A673 (cell line): ENCODE results near the gene DNAJC30. TPM values are rescaled to one million over a fixed set of nuclear protein-coding genes. Genes with fewer than 3 reads are reported as not detected.

Source experiments
- BruUV-seq: library from RNA; stranded (reverse); fragments of 400-500 nt; replicated peaks from 2 replicates; lab custom pipeline; 2021; lab: Mats Ljungman, UMichigan
- CTCF ChIA-PET: fragments of 300-600 bp; sonication (Branson Sonifier 250); formaldehyde crosslinking; loops from one replicate; lab custom pipeline; 2022; ENCODE audit warnings: antibody characterized with exemption; lab: Charles Lee
- POLR2A ChIA-PET: fragments of 300-600 bp; sonication (Branson Sonifier 250); formaldehyde crosslinking; loops from one replicate; lab custom pipeline; 2022; ENCODE audit warnings: antibody characterized with exemption; ENCODE audit not compliant: low non-redundant PET; lab: Charles Lee
- DNase-seq: peaks from one replicate; pipeline ENCODE4 v3.0.0-alpha.2; 2015; ENCODE audit warnings: low spot score
- H3K27ac ChIP-seq: fragments of 200-600 bp; sonication (generic); 2 replicates; pipeline ENCODE4 v1.5.1; 2016; ENCODE audit warnings: mixed run types, low read depth, mild to moderate bottlenecking, mixed read lengths, antibody characterized with exemption, low read length; ENCODE audit not compliant: poor library complexity, severe bottlenecking
- H3K27me3 ChIP-seq: fragments of 200-600 bp; sonication (generic); replicated peaks from 2 replicates; pipeline ENCODE4 v1.6.1; 2017; ENCODE audit warnings: mixed run types, low read depth, mild to moderate bottlenecking, mixed read lengths, antibody characterized with exemption, low read length; ENCODE audit not compliant: insufficient read depth, poor library complexity
- H3K36me3 ChIP-seq: fragments of 200-600 bp; sonication (generic); 2 replicates; pipeline ENCODE4 v1.6.1; 2016; ENCODE audit warnings: mixed run types, mild to moderate bottlenecking, mixed read lengths, antibody characterized with exemption, low read length; ENCODE audit not compliant: insufficient read depth, poor library complexity, severe bottlenecking
- H3K4me1 ChIP-seq: fragments of 200-600 bp; sonication (generic); 2 replicates; pipeline ENCODE4 v1.6.1; 2017; ENCODE audit warnings: mixed run types, mild to moderate bottlenecking, mixed read lengths, antibody characterized with exemption, low read length; ENCODE audit not compliant: insufficient read depth, poor library complexity, severe bottlenecking
- H3K4me3 ChIP-seq: fragments of 200-600 bp; sonication (generic); 2 replicates; pipeline ENCODE4 v1.5.1; 2016; ENCODE audit warnings: low read depth, mixed run types, mild to moderate bottlenecking, mixed read lengths, low read length; ENCODE audit not compliant: poor library complexity, severe bottlenecking
- H3K9me3 ChIP-seq: fragments of 200-600 bp; sonication (generic); 2 replicates; pipeline ENCODE4 v1.6.1; 2016; ENCODE audit warnings: mixed run types, low read depth, mild to moderate bottlenecking, mixed read lengths, antibody characterized with exemption, low read length; ENCODE audit not compliant: poor library complexity, severe bottlenecking
- CTCF ChIP-seq: fragments of 300-800, 200-600 bp; sonication (generic); conservative IDR thresholded peaks from 2 replicates; pipeline ENCODE4 v1.5.1; 2017; ENCODE audit warnings: low read depth, mild to moderate bottlenecking, antibody characterized with exemption, low read length, moderate library complexity, mixed read lengths
- EZH2 ChIP-seq: fragments of 200-600 bp; sonication (generic); IDR thresholded peaks from 2 replicates; pipeline ENCODE4 v1.6.1; 2017; ENCODE audit warnings: borderline replicate concordance, low read depth, mild to moderate bottlenecking, mixed read lengths, antibody characterized with exemption, low read length; ENCODE audit not compliant: poor library complexity, severe bottlenecking
- intact Hi-C: fragments of 100-400 bp; cut with micrococcal nuclease; formaldehyde crosslinking; loops from one replicate; pipeline ENCODE4 v1.10.0; 2022; ENCODE audit not compliant: unreplicated experiment
- total RNA-seq: library from RNA; stranded (reverse); gene quantifications from 2 replicates; pipeline ENCODE4 v1.2.3, GENCODE V29; 2021

Gene DNAJC30
- total RNA-seq, 1 experiment from 2014 or later = 11.8 TPM

DNA sequence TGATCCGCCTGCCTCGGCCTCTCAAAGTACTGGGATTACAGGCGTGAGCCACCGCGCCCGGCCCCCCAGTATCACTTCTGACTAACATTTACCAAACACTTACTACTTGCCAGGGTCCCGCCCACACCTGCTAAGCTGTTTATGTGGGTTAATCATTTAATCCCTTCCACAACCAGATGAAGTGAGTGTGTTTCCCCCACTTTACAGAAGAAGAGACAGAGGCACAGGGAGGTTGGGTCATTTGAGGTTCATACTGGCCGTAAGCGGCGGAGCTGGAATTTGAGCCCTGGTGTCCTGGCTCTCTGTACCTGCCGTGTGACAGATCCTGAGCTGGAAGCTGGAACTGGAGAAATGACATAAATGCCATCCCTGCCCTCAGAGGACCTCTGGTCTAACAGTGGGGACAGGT is 30.7 kb downstream of the DNAJC30 start:
- TF ChIP-seq EZH2 (no peak), CTCF (no peak)
- Histone ChIP-seq H3K9me3 (no peaks in the 10 kb centered on the region), H3K4me1 (peaks cover 10% of the 10 kb centered on the region), H3K27me3 (peaks cover 8% of the 10 kb centered on the region), H3K4me3 (no peak overlapping the region), H3K27ac (no peak overlapping the region), H3K36me3 (no peaks in the 10 kb centered on the region)
- ChIA-PET CTCF (no interaction called here), POLR2A (no interaction called here)
- intact Hi-C loops = no loop called here
- no peak for DNase-seq
- BruUV-seq = no TSS peak

GRCh38 chr7:73650524-73650923 is 32.7 kb downstream of the DNAJC30 start:
- Histone ChIP-seq H3K27me3 (peaks cover 8% of the 10 kb centered on the region), H3K36me3 (no peaks in the 10 kb centered on the region), H3K4me1 (peaks cover 10% of the 10 kb centered on the region), H3K9me3 (no peaks in the 10 kb centered on the region), H3K4me3 (no peak overlapping the region), H3K27ac (no peak overlapping the region)
- intact Hi-C loops = no loop called here
- POLR2A ChIA-PET = no interaction called here
- no peak for DNase-seq
- no TSS peak for BruUV-seq
- no peak for TF ChIP-seq CTCF
- TF ChIP-seq EZH2 = no peak
- CTCF ChIA-PET = no interaction called here

GRCh38 chr7:73649576-73649975 is 33.7 kb downstream of the DNAJC30 start:
- Histone ChIP-seq H3K27me3 (peaks cover 8% of the 10 kb centered on the region), H3K9me3 (no peaks in the 10 kb centered on the region), H3K4me1 (peaks cover 10% of the 10 kb centered on the region), H3K27ac (no peak overlapping the region), H3K36me3 (no peaks in the 10 kb centered on the region), H3K4me3 (no peak overlapping the region)
- DNase-seq = no peak
- ChIA-PET POLR2A (no interaction called here), CTCF (no interaction called here)
- intact Hi-C loops = no loop called here
- no peak for TF ChIP-seq EZH2
- TF ChIP-seq CTCF = no peak
- no TSS peak for BruUV-seq
